ENCODE data around the gene STC2. TPM values are rescaled to one million over a fixed set of nuclear protein-coding genes. Genes with fewer than 3 reads are reported as not detected.

The STC2 gene
- total RNA-seq, 1 donor = 157 TPM

GRCh38 chr5:173278172-173278571, 50.0 kb downstream of the STC2 start:
- TF ChIP-seq CTCF (IDR thresholded peaks at IDR 0.05; ENCODE audit: insufficient read depth, low read depth, low read length) = no peak
- no peak overlapping the region for H3K4me3 ChIP-seq (ENCODE audit: low read depth, low read length)
- DNase-seq (ENCODE audit: low read depth) = no peak

- H3K4me3 ChIP-seq (ENCODE audit: low read depth, low read length) = no peak overlapping the region
- TF ChIP-seq CTCF (IDR thresholded peaks at IDR 0.05; ENCODE audit: insufficient read depth, low read depth, low read length) = no peak
- DNase-seq (ENCODE audit: low read depth) = no peak
Observed at GRCh38 chr5:173274771-173275170, 53.4 kb downstream of the STC2 start.

- no peak for DNase-seq (ENCODE audit: low read depth)
- H3K4me3 ChIP-seq (ENCODE audit: low read depth, low read length) = no peak overlapping the region
- TF ChIP-seq CTCF (IDR thresholded peaks at IDR 0.05; ENCODE audit: insufficient read depth, low read depth, low read length) = no peak
Observed at GRCh38 chr5:173271419-173271818, 56.8 kb downstream of the STC2 start.

- TF ChIP-seq CTCF (IDR thresholded peaks at IDR 0.05; ENCODE audit: insufficient read depth, low read depth, low read length) = no peak
- DNase-seq (ENCODE audit: low read depth) = no peak
Observed at GRCh38 chr5:173268750-173269432, 59.3 kb downstream of the STC2 start.

GRCh38 chr5:173265433-173265832, 62.8 kb downstream of the STC2 start:
- H3K4me3 ChIP-seq (ENCODE audit: low read depth, low read length) = no peak overlapping the region
- no peak for TF ChIP-seq CTCF (IDR thresholded peaks at IDR 0.05; ENCODE audit: insufficient read depth, low read depth, low read length)
- DNase-seq (ENCODE audit: low read depth) = no peak

More at GRCh38 chr5:173268750-173269432, 59.3 kb downstream of the STC2 start:
- no peak overlapping the region for H3K4me3 ChIP-seq (ENCODE audit: low read depth, low read length)

Small RNA genes within 50 kb of the gene (small RNA-seq; reads per million reads assigned to genes)
- not detected for gene MIR8056
- gene RNA5SP200 = not detected
- not detected for gene RNU6-500P

Other genes with a start within 250 kb of the STC2 start
- 18.4 and 21.6 TPM in 2 replicates for gene BNIP1, start 183.9 kb downstream of the STC2 start, total RNA-seq
- gene NKX2-5, start 93.2 kb downstream of the STC2 start, total RNA-seq = 1.3 TPM in 2 replicates

All from fibroblast of villous mesenchyme (primary cell).